Measurements from ENCODE around the gene NAA16.

DNA sequence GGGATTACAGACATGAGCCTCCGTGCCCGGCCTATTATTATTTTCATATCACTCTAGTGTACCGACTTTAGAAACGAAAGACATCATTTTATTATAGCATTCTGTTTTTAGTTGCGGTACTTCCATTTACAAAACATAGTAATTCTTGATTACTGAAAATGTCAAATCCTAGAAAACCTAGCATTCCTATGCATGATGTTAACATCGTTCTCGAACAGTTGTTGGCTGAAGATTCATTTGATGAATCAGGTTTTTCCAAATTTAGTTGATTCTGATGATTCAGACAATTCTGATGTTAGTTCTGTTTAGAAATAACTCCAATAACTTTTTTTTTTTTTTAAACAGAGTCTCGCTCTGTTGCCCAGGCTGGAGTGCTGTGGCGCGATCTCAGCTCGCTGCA is 36.2 kb upstream of the NAA16 start:
- TF ChIP-seq USF2 (IDR thresholded peaks at IDR 0.05; ENCODE audit: low read depth, low read length): no peak
- no peak for TF ChIP-seq POLR2A (IDR thresholded peaks at IDR 0.05; ENCODE audit: low read depth, low read length)
- TF ChIP-seq CTCF (conservative IDR thresholded peaks at IDR 0.05; ENCODE audit: low read depth, low read length): no peak
- no peak for TF ChIP-seq ELK1 (IDR thresholded peaks at IDR 0.05; ENCODE audit: borderline replicate concordance, low read depth, low read length)
- TF ChIP-seq RAD21 (IDR thresholded peaks at IDR 0.05; ENCODE audit: low read length): no peak
- no peak for TF ChIP-seq BHLHE40 (IDR thresholded peaks at IDR 0.05; ENCODE audit: low read depth, low read length)
- TF ChIP-seq MXI1 (IDR thresholded peaks at IDR 0.05; ENCODE audit: borderline replicate concordance, low read depth, low read length): no peak
- no peak for TF ChIP-seq RCOR1 (IDR thresholded peaks at IDR 0.05; ENCODE audit: insufficient replicate concordance, low read length)
- TF ChIP-seq CEBPB (IDR thresholded peaks at IDR 0.05; ENCODE audit: low read depth, low read length): no peak
- TF ChIP-seq MAZ (IDR thresholded peaks at IDR 0.05; ENCODE audit: borderline replicate concordance, low read depth, low read length): no peak

Measured in IMR-90 (cell line).